ENCODE results near the gene SCFD2. TPM values are rescaled to one million over a fixed set of nuclear protein-coding genes. Genes with fewer than 3 reads are reported as not detected.

The SCFD2 gene
- total RNA-seq, 1 experiment from 2014 or later: 8.1 TPM

DNA sequence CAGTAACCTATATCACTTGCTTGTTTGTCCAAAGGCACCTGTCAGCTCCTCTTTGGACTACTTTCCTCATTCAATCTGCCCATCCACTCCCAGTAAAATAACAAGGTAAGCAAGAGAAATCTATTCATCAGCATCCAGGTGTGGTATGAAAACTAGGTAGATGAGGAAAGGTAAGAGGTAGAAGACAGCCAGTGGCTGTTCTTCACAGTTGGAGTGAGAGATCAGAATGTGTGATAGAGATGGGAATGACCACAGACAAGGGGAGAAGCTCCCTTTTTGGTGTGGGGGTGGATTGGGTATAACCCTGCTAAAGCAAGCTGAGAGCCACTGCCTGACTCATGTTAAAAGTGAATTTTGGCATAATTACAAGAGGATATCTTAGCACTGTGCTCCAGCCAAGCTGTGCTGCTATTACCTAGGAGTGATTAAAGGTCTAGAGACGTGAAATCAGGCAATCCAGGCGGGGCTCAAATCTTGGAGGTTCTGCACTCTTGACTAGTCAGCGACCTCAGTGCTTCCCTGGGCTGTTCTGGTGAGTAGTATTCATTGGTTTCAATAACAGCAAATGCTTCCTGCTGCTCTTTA is 531.8 kb downstream of the SCFD2 start:
- Histone ChIP-seq H3K4me2 (no peak overlapping the region), H2AFZ (no peak overlapping the region), H3K4me1 (replicated peaks; ENCODE audit: insufficient read depth) (peaks cover 20% of the 10 kb centered on the region), H3K36me3 (ENCODE audit: low read depth) (no peaks in the 10 kb centered on the region), H3K9me2 (ENCODE audit: insufficient read depth) (no peaks in the 10 kb centered on the region), H4K20me1 (ENCODE audit: insufficient read depth) (no peaks in the 10 kb centered on the region), H3F3A (ENCODE audit: insufficient read depth, low read depth) (no peaks in the 10 kb centered on the region; the same call in 1 of the 2 replicates), H3K27ac (no peak overlapping the region), H3K79me2 (ENCODE audit: low read depth) (no peaks in the 10 kb centered on the region), H3K4me3 (no peak overlapping the region), H3K9me3 (ENCODE audit: insufficient read depth, low read depth) (no peaks in the 10 kb centered on the region), H3K27me3 (ENCODE audit: insufficient read depth, low read depth) (no peaks in the 10 kb centered on the region)
- intact Hi-C loops (cut with micrococcal nuclease; ENCODE audit: unreplicated experiment): no loop called here
- no TSS peak for BruUV-seq (replicated peaks)
- POLR2A ChIA-PET (ENCODE audit: unreplicated experiment): interaction anchor here (0.7 kb wide), 1 partner anchor 112 kb away, joined by 6 read pairs; no protein-coding TSS in a partner anchor
- peak; percentile 26 to 60 for DNase-seq
- CTCF ChIA-PET: no interaction called here
- no peak for TF ChIP-seq EZH2 (IDR thresholded peaks at IDR 0.05; ENCODE audit: low read depth)
- TF ChIP-seq, protein P1, sequence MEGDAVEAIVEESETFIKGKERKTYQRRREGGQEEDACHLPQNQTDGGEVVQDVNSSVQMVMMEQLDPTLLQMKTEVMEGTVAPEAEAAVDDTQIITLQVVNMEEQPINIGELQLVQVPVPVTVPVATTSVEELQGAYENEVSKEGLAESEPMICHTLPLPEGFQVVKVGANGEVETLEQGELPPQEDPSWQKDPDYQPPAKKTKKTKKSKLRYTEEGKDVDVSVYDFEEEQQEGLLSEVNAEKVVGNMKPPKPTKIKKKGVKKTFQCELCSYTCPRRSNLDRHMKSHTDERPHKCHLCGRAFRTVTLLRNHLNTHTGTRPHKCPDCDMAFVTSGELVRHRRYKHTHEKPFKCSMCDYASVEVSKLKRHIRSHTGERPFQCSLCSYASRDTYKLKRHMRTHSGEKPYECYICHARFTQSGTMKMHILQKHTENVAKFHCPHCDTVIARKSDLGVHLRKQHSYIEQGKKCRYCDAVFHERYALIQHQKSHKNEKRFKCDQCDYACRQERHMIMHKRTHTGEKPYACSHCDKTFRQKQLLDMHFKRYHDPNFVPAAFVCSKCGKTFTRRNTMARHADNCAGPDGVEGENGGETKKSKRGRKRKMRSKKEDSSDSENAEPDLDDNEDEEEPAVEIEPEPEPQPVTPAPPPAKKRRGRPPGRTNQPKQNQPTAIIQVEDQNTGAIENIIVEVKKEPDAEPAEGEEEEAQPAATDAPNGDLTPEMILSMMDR (conservative IDR thresholded peaks at IDR 0.05): no peak

DNA sequence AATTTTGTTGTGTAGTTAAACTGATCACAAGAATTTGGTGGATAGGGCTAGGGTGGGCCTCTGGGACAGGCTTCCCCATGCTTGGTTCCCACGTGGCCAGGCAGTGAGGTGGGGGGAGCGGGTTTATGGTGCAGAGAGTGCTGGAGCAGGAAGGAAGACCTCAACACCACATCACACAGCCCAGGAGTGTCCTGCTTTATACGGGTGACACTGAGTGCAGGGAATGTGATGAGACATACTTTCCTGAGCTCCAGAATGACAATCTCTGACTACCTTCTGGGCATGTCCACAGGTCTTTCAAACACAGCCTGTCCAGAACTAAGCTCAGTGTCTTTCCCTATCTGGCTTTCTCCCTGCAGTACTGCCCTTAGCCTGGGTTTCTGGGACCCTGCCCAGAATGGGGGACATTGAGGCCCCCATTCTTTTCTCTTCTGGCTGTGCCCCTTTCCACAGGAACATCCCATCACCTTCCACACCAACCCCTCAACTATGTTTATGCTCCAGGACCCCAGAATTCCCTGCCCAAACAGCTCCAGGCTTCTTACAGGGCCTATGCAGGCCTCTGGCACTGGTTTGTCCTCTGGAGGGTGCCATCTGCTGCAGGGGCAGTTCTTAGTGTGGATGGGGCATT is 540.3 kb downstream of the SCFD2 start:
- CTCF ChIA-PET: no interaction called here
- POLR2A ChIA-PET (ENCODE audit: unreplicated experiment): no interaction called here

DNA sequence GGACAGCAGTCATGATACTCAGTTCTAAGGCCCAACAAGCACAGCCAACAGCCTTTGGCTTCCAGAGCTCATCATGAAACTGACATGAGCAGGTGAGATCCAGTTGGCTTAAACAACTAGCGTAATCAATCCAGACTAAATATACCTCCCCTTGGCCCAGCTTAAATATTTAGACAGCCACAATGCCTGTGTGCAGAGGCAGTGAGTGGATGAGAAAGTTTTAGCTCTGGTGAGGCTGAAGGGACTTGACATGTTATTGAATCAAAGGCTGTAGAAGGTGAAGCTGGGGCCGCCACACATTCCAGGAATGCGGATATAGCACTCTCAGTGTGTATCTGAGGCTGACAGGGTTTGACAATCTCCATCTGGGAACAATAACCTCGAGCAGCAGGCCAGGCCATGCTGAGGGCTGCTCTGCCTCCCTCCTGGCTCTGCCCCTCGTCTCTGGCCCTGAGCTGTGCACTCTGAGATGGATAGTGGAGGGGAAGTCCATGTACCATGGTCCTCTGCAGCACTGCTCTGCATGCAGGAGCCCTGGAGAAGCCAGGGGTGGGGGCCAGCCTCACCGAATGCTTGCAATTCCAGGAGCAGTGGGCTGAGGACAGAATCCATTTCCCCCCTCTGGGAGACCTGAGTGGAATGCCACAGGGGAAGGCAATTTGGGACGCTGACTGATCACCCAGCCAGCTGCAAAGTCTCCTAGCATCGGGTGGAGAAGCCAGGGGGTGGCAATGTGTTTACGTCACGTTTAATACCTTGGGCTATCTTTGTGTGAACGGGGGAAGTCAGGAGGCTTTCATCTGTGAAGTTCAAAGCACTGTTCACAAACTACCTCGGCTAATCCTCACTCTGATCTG is 541.0 kb downstream of the SCFD2 start:
- Histone ChIP-seq H4K20me1 (ENCODE audit: insufficient read depth) (no peaks in the 10 kb centered on the region), H3K4me3 (no peak overlapping the region), H3K36me3 (ENCODE audit: low read depth) (no peaks in the 10 kb centered on the region), H3K27ac (no peak overlapping the region), H3K27me3 (ENCODE audit: insufficient read depth, low read depth) (no peaks in the 10 kb centered on the region), H3K9me3 (ENCODE audit: insufficient read depth, low read depth) (peaks cover 6% of the 10 kb centered on the region; the same call in 1 of the 2 replicates), H3F3A (ENCODE audit: insufficient read depth, low read depth) (peaks cover 19% of the 10 kb centered on the region; the same call in 1 of the 2 replicates), H3K9me2 (ENCODE audit: insufficient read depth) (no peaks in the 10 kb centered on the region), H3K79me2 (ENCODE audit: low read depth) (no peaks in the 10 kb centered on the region), H2AFZ (no peak overlapping the region), H3K4me1 (replicated peaks; ENCODE audit: insufficient read depth) (peaks cover 19% of the 10 kb centered on the region), H3K4me2 (no peak overlapping the region)
- intact Hi-C loops (cut with micrococcal nuclease; ENCODE audit: unreplicated experiment): no loop called here
- DNase-seq: no peak
- BruUV-seq (replicated peaks): no TSS peak
- POLR2A ChIA-PET (ENCODE audit: unreplicated experiment): no interaction called here
- TF ChIP-seq, protein P1 (conservative IDR thresholded peaks at IDR 0.05): no peak
- TF ChIP-seq EZH2 (IDR thresholded peaks at IDR 0.05; ENCODE audit: low read depth): no peak
- CTCF ChIA-PET: interaction anchor here (1.2 kb wide), 1 partner anchor 36 kb away, joined by 3 read pairs; no protein-coding TSS in a partner anchor

More for the DNA sequence above, 540.3 kb downstream of the SCFD2 start:
- Histone ChIP-seq H3K27me3 (ENCODE audit: insufficient read depth, low read depth) (no peaks in the 10 kb centered on the region), H3K9me2 (ENCODE audit: insufficient read depth) (no peaks in the 10 kb centered on the region), H4K20me1 (ENCODE audit: insufficient read depth) (no peaks in the 10 kb centered on the region), H3K27ac (no peak overlapping the region), H3K4me3 (no peak overlapping the region), H3K36me3 (ENCODE audit: low read depth) (no peaks in the 10 kb centered on the region), H3K4me2 (no peak overlapping the region), H3K4me1 (replicated peaks; ENCODE audit: insufficient read depth) (peaks cover 19% of the 10 kb centered on the region), H3F3A (ENCODE audit: insufficient read depth, low read depth) (peaks cover 19% of the 10 kb centered on the region; the same call in 1 of the 2 replicates), H3K79me2 (ENCODE audit: low read depth) (no peaks in the 10 kb centered on the region), H3K9me3 (ENCODE audit: insufficient read depth, low read depth) (peaks cover 6% of the 10 kb centered on the region; the same call in 1 of the 2 replicates), H2AFZ (no peak overlapping the region)
- intact Hi-C loops (cut with micrococcal nuclease; ENCODE audit: unreplicated experiment): no loop called here
- no TSS peak for BruUV-seq (replicated peaks)
- DNase-seq: no peak
- TF ChIP-seq, protein P1 (conservative IDR thresholded peaks at IDR 0.05): no peak
- TF ChIP-seq EZH2 (IDR thresholded peaks at IDR 0.05; ENCODE audit: low read depth): no peak

All from PC-9 (cell line).